Measurements from ENCODE around the gene AGXT2. TPM values are rescaled to one million over a fixed set of nuclear protein-coding genes. Genes with fewer than 3 reads are reported as not detected.

The AGXT2 gene
- total RNA-seq, 1 experiment from 2014 or later, result not detected

DNA sequence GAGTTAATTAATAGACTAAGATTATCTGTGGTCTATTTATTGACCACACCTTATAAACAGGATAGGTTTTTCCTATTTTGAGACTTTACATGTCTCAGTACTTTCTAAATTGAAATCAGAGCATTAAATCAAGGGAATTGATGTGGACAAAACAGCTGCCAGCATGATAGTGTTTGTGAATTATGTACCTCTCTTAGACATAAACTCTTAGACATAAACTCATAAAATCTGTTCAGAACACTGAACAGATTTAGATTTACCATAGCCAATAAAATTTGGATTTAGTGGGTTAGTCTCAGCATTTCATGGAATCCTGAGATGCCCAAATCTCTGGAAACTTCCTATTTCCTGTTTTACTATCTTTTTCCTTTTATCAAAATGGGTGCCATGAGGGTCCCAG is 11.5 kb upstream of the AGXT2 start (continued):
- TF ChIP-seq, protein P1, sequence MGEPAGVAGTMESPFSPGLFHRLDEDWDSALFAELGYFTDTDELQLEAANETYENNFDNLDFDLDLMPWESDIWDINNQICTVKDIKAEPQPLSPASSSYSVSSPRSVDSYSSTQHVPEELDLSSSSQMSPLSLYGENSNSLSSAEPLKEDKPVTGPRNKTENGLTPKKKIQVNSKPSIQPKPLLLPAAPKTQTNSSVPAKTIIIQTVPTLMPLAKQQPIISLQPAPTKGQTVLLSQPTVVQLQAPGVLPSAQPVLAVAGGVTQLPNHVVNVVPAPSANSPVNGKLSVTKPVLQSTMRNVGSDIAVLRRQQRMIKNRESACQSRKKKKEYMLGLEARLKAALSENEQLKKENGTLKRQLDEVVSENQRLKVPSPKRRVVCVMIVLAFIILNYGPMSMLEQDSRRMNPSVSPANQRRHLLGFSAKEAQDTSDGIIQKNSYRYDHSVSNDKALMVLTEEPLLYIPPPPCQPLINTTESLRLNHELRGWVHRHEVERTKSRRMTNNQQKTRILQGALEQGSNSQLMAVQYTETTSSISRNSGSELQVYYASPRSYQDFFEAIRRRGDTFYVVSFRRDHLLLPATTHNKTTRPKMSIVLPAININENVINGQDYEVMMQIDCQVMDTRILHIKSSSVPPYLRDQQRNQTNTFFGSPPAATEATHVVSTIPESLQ (CRISPR knock-in tag; IDR thresholded peaks at IDR 0.05), result no peak
- TF ChIP-seq, protein P2, sequence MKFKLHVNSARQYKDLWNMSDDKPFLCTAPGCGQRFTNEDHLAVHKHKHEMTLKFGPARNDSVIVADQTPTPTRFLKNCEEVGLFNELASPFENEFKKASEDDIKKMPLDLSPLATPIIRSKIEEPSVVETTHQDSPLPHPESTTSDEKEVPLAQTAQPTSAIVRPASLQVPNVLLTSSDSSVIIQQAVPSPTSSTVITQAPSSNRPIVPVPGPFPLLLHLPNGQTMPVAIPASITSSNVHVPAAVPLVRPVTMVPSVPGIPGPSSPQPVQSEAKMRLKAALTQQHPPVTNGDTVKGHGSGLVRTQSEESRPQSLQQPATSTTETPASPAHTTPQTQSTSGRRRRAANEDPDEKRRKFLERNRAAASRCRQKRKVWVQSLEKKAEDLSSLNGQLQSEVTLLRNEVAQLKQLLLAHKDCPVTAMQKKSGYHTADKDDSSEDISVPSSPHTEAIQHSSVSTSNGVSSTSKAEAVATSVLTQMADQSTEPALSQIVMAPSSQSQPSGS (CRISPR knock-in tag; IDR thresholded peaks at IDR 0.05; ENCODE audit: borderline replicate concordance, low read depth), result no peak
- no peak for TF ChIP-seq OVOL2 (CRISPR knock-in tag; IDR thresholded peaks at IDR 0.05; ENCODE audit: borderline replicate concordance)

DNA sequence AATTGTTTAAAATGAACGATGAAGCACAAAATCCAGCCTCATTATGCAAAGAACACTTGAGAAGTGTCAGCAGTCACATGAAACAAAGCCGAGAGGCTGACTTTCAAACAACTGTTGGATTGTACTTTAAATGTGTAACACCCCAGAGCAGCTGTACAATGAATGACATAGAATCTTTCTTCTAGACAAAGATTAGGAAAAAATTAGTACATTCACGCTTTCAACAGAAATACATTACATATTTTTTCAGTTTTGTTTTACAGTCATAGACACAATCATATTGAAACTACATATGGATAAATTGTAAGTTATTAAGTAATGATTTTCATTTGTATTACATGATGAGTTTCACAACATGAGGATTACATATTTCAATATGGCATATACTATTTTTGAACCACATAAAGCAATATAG is 10.6 kb upstream of the AGXT2 start:
- Mint-ChIP-seq H3K4me1 (peaks cover 20% of the 10 kb centered on the region), H3K9me3 (no peaks in the 10 kb centered on the region), H3K27me3 (ENCODE audit: low read depth) (no peaks in the 10 kb centered on the region), H3K27ac (no peak overlapping the region), H3K4me3 (no peak overlapping the region), H3K36me3 (no peaks in the 10 kb centered on the region)
- TF ChIP-seq ZNF671 (CRISPR knock-in tag; IDR thresholded peaks at IDR 0.05), result no peak
- CTCF ChIA-PET, result no interaction called here
- POLR2A ChIA-PET, result no interaction called here
- DNase-seq (ENCODE audit: low spot score) (no peak), ATAC-seq (no peak)

DNA sequence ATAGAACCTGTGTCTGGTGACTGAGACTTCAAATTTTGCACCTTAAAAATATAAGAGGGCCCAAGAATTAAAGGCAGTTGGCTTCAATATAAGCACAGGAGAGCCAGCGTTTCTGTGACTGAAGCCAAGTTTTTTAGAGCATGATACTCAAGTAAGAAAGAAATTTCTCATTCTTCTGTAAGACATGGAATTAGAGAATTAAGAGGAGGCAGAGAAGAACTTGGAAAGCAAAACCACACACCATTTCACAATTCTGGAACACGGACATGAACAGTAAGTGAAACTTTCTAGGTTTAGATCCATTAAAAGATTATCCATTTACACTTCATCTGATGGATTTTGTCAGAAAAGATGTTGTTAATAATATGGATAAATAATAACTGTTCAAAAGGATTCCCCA is 8.9 kb upstream of the AGXT2 start:
- peaks cover 20% of the 10 kb centered on the region for H3K4me1 Mint-ChIP-seq
- no peak overlapping the region for H3K4me3 Mint-ChIP-seq
- ATAC-seq, result no peak
- no peak overlapping the region for H3K27ac Mint-ChIP-seq
- DNase-seq (ENCODE audit: low spot score), result no peak
- peaks cover under 1% of the 10 kb centered on the region; the same call in 1 of the 2 replicates for H3K9me3 Mint-ChIP-seq
- no peaks in the 10 kb centered on the region for H3K36me3 Mint-ChIP-seq
- ChIA-PET POLR2A (no interaction called here), CTCF (no interaction called here)
- H3K27me3 Mint-ChIP-seq (ENCODE audit: low read depth), result no peaks in the 10 kb centered on the region
- TF ChIP-seq MYBL2 (CRISPR knock-in tag; IDR thresholded peaks at IDR 0.05), result no peak
- TF ChIP-seq, protein P3, sequence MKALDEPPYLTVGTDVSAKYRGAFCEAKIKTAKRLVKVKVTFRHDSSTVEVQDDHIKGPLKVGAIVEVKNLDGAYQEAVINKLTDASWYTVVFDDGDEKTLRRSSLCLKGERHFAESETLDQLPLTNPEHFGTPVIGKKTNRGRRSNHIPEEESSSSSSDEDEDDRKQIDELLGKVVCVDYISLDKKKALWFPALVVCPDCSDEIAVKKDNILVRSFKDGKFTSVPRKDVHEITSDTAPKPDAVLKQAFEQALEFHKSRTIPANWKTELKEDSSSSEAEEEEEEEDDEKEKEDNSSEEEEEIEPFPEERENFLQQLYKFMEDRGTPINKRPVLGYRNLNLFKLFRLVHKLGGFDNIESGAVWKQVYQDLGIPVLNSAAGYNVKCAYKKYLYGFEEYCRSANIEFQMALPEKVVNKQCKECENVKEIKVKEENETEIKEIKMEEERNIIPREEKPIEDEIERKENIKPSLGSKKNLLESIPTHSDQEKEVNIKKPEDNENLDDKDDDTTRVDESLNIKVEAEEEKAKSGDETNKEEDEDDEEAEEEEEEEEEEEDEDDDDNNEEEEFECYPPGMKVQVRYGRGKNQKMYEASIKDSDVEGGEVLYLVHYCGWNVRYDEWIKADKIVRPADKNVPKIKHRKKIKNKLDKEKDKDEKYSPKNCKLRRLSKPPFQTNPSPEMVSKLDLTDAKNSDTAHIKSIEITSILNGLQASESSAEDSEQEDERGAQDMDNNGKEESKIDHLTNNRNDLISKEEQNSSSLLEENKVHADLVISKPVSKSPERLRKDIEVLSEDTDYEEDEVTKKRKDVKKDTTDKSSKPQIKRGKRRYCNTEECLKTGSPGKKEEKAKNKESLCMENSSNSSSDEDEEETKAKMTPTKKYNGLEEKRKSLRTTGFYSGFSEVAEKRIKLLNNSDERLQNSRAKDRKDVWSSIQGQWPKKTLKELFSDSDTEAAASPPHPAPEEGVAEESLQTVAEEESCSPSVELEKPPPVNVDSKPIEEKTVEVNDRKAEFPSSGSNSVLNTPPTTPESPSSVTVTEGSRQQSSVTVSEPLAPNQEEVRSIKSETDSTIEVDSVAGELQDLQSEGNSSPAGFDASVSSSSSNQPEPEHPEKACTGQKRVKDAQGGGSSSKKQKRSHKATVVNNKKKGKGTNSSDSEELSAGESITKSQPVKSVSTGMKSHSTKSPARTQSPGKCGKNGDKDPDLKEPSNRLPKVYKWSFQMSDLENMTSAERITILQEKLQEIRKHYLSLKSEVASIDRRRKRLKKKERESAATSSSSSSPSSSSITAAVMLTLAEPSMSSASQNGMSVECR (CRISPR knock-in tag; IDR thresholded peaks at IDR 0.05; ENCODE audit: borderline replicate concordance), result no peak
- TF ChIP-seq, protein P4, sequence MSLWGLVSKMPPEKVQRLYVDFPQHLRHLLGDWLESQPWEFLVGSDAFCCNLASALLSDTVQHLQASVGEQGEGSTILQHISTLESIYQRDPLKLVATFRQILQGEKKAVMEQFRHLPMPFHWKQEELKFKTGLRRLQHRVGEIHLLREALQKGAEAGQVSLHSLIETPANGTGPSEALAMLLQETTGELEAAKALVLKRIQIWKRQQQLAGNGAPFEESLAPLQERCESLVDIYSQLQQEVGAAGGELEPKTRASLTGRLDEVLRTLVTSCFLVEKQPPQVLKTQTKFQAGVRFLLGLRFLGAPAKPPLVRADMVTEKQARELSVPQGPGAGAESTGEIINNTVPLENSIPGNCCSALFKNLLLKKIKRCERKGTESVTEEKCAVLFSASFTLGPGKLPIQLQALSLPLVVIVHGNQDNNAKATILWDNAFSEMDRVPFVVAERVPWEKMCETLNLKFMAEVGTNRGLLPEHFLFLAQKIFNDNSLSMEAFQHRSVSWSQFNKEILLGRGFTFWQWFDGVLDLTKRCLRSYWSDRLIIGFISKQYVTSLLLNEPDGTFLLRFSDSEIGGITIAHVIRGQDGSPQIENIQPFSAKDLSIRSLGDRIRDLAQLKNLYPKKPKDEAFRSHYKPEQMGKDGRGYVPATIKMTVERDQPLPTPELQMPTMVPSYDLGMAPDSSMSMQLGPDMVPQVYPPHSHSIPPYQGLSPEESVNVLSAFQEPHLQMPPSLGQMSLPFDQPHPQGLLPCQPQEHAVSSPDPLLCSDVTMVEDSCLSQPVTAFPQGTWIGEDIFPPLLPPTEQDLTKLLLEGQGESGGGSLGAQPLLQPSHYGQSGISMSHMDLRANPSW (CRISPR knock-in tag; conservative IDR thresholded peaks at IDR 0.05; ENCODE audit: low read depth), result no peak
- TF ChIP-seq, protein P5, sequence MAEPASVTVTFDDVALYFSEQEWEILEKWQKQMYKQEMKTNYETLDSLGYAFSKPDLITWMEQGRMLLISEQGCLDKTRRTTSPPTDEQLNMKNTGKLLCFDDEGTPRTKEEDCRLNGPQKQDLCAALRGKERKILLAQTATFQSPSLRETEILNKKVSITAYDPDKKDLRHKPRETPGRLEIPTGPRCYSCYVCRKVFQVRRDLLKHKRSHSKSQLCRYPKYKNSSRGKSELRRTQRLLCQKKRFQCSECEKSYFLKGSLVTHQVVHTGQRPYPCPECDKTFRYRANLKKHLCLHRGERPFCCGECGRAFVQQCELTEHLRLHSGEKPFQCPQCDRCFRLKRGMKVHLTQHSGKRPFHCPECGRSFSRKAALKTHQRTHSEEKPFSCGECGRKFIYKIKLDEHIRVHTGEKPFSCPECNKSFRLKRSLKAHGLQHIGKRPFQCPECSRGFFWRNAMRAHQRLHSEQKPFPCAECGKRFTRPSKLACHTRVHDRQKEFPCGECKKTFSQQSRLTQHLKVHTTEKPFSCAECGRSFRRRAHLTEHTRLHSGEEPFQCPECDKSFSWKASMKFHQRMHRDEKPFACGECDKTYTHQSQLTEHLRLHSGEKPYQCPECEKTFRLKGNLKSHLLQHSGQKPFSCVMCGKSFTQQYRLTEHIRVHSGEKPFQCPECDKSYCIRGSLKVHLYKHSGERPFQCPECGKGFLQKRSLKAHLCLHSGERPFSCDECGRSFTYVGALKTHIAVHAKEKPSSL (CRISPR knock-in tag; conservative IDR thresholded peaks at IDR 0.05), result no peak
- TF ChIP-seq, protein P6, sequence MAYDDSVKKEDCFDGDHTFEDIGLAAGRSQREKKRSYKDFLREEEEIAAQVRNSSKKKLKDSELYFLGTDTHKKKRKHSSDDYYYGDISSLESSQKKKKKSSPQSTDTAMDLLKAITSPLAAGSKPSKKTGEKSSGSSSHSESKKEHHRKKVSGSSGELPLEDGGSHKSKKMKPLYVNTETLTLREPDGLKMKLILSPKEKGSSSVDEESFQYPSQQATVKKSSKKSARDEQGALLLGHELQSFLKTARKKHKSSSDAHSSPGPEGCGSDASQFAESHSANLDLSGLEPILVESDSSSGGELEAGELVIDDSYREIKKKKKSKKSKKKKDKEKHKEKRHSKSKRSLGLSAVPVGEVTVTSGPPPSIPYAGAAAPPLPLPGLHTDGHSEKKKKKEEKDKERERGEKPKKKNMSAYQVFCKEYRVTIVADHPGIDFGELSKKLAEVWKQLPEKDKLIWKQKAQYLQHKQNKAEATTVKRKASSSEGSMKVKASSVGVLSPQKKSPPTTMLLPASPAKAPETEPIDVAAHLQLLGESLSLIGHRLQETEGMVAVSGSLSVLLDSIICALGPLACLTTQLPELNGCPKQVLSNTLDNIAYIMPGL (CRISPR knock-in tag; IDR thresholded peaks at IDR 0.05), result no peak
- TF ChIP-seq, protein P1 (CRISPR knock-in tag; IDR thresholded peaks at IDR 0.05), result no peak
- no peak for TF ChIP-seq CREM (CRISPR knock-in tag; IDR thresholded peaks at IDR 0.05)
- TF ChIP-seq TEAD4 (CRISPR knock-in tag; IDR thresholded peaks at IDR 0.05), result no peak

Data from WTC11 (cell line).